ENCODE data around the gene IPO8.

Gene IPO8

DNA sequence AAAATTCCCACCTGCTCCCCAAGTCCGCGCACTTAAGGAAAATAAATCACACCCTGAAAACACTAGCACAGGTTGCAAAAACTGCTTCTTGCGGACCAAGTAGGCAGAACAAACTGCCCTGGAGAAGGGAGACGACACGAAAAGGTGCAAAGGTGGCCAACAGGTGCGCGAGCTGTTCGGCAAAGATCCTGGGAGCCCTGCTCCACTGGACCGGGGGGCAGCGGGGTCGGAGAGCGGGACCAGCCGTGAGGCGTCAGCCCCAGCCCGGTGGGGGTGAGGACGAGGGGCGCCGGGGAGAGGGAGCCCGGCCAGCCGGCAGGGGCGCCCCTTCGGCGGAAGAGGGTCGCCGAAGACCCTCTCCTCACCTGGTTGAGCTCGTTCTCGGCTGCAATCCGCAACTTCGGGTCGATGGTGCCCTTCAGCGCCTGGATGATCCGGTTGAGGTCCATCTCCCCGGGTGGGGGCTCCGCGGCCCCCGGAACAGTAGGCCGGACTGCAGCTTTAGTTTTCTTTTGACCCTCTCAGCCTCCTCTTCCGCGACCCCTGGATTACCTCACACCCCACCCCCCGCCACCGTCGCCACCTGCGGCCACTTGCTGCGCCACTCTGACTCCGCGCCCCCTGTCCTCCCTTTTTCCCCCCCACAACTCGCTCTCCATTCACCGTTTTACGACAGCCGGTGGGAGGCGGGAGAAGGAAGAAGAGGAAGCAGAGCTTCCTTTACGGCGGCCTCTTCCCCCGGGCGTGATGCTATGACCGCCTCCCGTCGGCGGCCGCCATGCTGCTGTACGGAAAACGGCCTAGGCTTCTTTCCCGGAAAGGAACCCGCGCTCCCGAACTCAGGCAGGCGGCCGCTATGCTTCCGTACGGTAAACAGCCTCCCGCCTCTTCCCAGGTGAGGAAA is at the start of gene IPO8:
TSS of gene IPO8 (minus strand) at position 671 of the 904 bp plus-strand sequence. CDS start at position 449, 222 bp downstream.
- TF ChIP-seq GATA2 (IDR thresholded peaks at IDR 0.05; ENCODE audit: low read depth, low read length) (no peak), GATA3 (IDR thresholded peaks at IDR 0.05; ENCODE audit: low read depth, low read length) (no peak)

DNA sequence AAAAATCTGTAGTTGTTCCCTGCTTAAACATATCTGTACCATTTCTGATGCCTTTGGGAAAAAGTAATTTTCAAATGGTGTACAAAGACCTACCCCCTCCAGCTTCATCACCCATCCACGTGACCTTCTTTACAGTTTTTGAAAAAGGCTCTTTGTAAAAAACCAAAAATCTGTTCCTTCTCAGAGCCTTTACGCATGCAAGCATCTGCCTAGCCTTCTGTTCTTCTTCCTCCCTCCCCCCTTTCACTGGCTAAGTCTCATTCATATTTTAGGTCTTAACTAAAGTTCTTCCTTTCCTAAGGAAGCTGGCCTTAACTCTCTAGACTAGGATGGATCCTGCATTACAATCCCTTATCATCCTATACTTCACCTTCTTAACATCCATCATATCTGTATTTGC is 48.7 kb upstream of the IPO8 start:
- no peak for TF ChIP-seq GATA2 (IDR thresholded peaks at IDR 0.05; ENCODE audit: low read depth, low read length)

DNA sequence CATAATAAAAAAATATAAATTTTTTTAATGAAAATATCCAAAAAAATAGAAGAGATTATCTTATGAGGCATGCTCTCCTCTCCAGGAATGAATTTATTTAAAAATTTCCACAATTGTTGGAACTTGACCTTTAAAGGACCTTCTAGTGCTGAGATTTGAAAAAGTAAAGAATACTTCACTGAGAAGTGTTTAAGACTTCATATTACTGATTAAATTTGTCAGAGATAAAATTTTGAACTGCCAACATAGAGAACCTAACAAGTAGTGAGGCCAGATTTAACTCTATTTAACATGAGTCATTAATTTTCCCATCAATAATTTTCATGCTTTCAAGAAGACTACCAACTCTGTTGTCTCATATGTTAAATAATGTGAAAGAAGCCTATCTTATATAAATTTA is 44.6 kb upstream of the IPO8 start:
- TF ChIP-seq GATA2 (IDR thresholded peaks at IDR 0.05; ENCODE audit: low read depth, low read length) = no peak
- TF ChIP-seq GATA3 (IDR thresholded peaks at IDR 0.05; ENCODE audit: low read depth, low read length) = no peak

DNA sequence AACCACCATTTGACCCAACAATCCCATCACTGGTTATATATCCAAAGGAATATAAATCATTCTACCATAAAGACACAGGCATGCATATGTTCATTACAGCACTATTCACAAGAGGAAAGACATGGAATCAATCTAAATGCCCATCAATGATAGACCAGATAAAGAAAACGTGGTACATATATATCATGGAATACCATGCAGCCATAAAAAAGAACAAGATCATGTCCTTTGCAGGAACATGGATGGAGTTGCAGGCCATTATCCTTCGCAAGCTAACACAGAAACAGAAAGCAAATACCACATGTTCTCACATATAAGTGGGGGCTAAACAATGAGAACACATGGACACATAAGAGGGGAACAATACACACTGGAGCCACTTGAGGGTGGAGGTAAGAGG is 43.4 kb upstream of the IPO8 start:
- no peak for TF ChIP-seq GATA2 (IDR thresholded peaks at IDR 0.05; ENCODE audit: low read depth, low read length)

DNA sequence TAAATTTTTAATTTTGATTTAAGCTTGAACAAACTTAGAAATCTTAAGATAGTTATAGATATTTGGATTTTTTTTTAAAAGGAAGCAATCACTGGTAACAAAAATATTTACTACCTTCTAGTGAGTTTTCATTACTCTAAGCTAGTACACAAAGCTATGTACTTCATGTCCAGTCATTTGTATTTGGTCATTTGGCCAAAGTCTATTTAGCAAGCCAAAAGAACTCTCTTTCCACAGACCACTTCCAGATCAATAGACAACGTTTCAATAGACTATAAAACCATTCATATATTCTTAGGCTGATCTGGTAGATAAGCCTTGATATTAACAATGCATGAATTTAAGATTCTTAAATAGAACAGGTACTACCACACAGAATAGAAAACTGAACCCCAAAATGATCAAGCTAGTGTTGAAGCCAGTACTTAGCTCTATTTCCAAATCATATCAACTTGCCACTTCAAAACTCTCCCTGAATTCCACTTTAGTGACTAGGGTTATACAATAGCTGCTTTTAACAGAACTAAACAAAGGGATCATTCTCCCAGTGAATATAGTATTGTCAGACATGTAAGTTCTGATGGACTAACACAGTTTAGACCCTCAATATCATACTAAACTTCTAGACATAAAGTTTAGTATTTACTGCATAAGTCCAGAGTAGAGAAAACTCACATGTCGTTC is 37.4 kb upstream of the IPO8 start:
- TF ChIP-seq GATA2 (IDR thresholded peaks at IDR 0.05; ENCODE audit: low read depth, low read length) (no peak), GATA3 (IDR thresholded peaks at IDR 0.05; ENCODE audit: low read depth, low read length) (no peak)

DNA sequence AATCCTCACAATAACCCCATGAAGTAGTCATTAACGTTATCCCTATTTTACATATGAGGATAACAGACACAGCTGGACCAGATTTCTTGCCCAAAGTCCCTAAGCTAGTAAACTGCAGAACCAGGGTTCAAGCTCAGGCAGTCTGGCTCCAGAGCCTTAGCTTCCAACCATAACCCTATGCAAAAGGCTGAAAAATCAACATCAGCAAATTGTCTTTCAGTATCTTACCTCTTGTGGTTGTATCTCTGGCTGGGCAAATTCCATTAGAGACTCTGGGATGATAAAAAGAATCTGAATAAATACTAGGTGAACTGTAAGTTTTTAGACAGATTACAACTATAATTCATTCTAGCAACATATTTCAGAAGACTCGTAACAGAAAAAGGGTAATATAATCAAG is 34.3 kb upstream of the IPO8 start:
- TF ChIP-seq GATA2 (IDR thresholded peaks at IDR 0.05; ENCODE audit: low read depth, low read length) (no peak), GATA3 (IDR thresholded peaks at IDR 0.05; ENCODE audit: low read depth, low read length) (no peak)

DNA sequence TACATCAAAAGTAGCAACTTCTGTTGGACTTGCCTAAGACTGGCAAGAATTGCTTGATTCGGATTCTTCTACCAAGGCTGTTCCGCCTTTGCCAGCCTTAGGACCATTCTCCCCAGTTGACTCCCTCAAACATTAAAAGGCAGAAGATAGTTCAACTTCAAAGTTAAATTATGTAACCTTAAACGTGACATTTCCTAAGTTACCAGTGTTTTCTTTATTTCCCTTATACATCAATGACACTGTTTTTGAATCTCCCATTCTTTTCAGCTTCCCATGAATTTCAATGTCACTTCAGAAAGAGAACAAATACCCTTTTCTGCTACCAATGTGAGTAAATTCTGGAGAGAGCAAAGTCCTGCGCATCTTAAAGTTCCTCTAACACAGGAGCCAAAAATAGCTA is 33.9 kb upstream of the IPO8 start:
- TF ChIP-seq GATA3 (IDR thresholded peaks at IDR 0.05; ENCODE audit: low read depth, low read length) (no peak), GATA2 (IDR thresholded peaks at IDR 0.05; ENCODE audit: low read depth, low read length) (no peak)

DNA sequence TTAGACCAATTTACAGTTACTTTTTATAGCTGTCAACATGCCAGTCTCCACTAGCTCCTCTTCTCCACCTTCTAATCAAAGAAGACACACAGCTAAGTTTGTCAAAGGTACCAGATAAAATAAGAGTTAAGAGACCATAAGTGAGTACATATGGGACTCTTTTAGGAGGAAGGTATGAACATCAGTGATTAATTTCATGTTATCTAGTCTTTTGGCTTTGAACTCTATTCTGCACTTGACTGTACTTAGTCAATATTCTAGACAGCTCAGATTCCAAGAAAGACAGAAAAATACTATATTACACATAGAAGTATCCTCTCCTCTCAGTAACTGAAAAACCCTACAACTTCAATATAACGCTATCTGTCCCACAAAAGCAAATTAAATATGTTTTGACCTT is 31.0 kb upstream of the IPO8 start:
- TF ChIP-seq GATA3 (IDR thresholded peaks at IDR 0.05; ENCODE audit: low read depth, low read length) (no peak), GATA2 (IDR thresholded peaks at IDR 0.05; ENCODE audit: low read depth, low read length) (no peak)

DNA sequence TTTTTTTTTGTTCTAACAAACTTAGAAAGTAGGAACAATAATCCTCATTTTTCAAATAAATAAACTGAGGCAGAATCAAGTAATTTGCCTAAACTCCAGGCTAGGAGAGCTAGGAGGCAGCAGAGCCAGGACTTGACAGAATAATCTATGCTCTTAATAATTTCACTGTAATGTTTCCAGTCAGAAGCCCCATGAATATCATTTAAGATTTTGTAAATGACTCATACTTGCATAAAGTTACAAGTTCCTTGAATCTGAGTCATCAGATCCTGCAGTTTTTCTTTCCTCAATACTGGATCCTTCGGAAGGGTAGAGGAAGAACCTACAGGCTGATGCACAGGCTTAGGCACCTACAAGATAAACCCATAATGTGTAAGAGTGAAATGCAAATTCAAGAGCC is 30.1 kb upstream of the IPO8 start:
- TF ChIP-seq GATA2 (IDR thresholded peaks at IDR 0.05; ENCODE audit: low read depth, low read length) = no peak
- no peak for TF ChIP-seq GATA3 (IDR thresholded peaks at IDR 0.05; ENCODE audit: low read depth, low read length)

DNA sequence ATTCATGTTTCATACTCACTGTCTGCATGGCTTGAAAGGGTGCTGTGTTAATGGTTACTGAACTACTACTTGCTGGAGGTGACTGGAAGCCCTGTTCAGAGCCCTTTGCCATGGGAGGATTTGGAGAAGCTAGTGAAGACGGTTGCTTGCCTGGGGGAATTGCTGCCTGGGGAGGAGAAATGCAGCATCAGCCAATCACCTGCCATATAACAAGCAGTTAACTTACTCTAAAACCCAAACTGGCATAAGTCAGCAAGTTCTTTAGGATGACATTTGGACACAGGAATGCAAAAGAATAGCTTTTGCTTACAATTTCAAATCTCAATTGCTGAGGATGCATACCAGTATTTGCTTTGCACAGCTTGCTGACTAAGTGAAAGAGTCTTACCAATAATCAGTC is 23.4 kb upstream of the IPO8 start:
- no peak for TF ChIP-seq GATA2 (IDR thresholded peaks at IDR 0.05; ENCODE audit: low read depth, low read length)
- TF ChIP-seq GATA3 (IDR thresholded peaks at IDR 0.05; ENCODE audit: low read depth, low read length) = no peak

DNA sequence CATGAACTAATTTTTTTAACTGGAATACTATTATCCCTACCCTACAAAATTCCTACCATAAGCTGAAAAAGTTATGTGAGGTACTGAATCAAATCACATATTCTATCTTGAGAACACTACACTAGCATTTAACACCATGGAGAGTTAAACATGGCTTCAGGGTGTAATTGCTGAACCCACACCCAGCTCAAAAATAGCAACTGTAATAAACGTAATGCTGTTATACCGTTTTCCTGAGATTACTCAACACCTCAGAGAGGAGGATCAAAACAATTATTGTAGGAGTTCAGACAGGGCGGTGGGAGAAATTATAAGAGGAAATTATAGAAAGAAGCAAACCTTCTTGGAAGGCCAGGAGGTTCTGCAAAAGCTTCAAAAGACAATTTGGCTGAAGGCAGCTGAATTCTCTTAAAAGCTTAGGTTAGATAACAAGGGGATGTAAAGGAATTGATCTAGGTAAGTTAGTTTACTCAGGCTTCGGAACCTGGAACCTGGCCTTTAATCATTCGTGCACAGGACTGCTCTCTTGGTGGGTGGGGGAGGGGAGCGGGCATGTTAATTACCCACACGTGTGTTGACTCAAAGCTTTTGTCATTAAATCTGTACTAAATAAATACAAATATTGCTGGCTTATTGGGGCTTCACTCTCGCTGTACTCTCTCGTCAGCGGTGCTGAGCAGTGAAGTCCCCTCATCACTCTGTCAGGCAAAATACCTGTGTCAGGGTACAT is 12.1 kb upstream of the IPO8 start:
- TF ChIP-seq GATA2 (IDR thresholded peaks at IDR 0.05; ENCODE audit: low read depth, low read length) (no peak), GATA3 (IDR thresholded peaks at IDR 0.05; ENCODE audit: low read depth, low read length) (no peak)

DNA sequence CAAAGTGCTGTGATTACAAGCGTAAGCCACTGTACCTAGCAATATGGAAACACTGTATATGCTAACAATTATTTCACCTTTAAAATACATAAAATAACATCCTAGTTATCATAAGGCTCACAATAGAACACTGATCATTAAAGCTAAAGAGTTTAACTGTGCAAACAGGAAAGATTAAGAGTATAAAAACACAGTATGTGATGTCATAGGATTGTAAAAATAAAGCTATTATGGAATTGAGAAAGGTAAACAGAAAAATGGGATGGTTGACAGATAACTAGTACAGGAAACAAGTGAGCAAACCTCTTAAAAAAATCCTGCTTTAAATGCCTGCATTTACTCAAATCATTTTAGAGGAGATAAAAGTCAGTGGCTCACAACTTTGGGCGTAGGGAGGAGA is 10.8 kb upstream of the IPO8 start:
- TF ChIP-seq GATA3 (IDR thresholded peaks at IDR 0.05; ENCODE audit: low read depth, low read length) = no peak
- TF ChIP-seq GATA2 (IDR thresholded peaks at IDR 0.05; ENCODE audit: low read depth, low read length) = no peak

DNA sequence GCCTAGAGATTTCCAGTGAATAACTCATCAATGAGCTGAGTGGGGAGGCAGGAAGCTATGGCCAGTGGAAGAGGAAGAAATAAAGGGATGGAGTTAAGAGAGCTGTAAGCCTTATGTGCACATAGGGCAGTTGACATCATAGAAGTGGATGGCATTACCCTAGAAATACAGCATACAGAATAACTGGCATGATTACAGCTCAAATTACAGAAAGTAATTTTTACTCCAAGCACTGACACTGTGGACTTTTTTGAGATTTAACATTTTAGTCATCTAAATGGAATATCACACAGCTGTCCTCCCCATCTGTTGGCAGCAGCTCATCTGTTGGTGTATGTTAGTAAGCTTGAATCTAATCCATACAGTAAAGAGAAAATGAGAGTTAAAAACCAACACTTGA is 5.4 kb upstream of the IPO8 start:
- no peak for TF ChIP-seq GATA2 (IDR thresholded peaks at IDR 0.05; ENCODE audit: low read depth, low read length)
- no peak for TF ChIP-seq GATA3 (IDR thresholded peaks at IDR 0.05; ENCODE audit: low read depth, low read length)

DNA sequence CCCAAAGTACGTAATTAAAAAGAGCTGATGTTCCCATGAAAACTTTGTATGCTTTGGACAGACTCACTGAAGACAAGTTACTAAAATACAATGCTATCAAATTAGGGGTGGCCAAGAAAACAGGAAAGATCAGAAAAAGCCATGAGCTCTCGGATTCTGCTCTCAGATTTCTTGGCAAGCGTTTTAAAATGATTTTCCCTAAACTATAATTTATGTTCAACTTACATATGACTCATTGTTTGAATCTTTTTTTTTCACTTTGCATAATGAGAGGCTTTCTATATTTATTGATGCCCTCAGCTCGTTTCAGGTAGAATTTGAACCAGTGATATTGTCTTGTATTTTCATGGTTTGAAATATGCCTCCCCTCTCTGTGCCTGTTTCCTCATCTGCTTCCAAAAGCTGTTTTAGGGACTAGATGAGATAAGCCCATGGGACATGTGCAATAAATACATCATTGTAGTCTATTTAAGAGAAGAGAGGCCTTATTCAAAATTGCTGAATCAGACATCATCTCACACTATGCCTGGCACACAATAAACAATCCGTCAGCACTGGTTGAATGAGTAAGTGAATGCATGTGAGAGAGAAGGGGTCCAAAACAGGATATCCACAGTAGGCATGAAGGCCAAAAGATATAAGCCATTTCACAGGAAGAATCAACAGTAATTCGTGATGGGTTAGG is 4.7 kb upstream of the IPO8 start:
- TF ChIP-seq GATA3 (IDR thresholded peaks at IDR 0.05; ENCODE audit: low read depth, low read length) (no peak), GATA2 (IDR thresholded peaks at IDR 0.05; ENCODE audit: low read depth, low read length) (no peak)

All from SH-SY5Y (cell line).